GM20000 (cell line): ENCODE results near the gene ZNF423.
"Not testable (repeated sequence)": the region's sequence is repeated elsewhere in the genome, so short reads cannot be mapped to it uniquely, and the experiment has no call there.

ENCODE experiments used
- DNase-seq: peaks from one replicate; pipeline ENCODE4 v3.0.0; 2012; ENCODE audit warnings: low spot score
- TF ChIP-seq, protein P1 (sequence below): IDR thresholded peaks from 2 replicates; pipeline ENCODE4 v1.5.1; 2012; ENCODE audit warnings: mild to moderate bottlenecking, control low read depth; ENCODE audit errors: extremely low read depth, missing control alignments

ZNF423 gene

DNA sequence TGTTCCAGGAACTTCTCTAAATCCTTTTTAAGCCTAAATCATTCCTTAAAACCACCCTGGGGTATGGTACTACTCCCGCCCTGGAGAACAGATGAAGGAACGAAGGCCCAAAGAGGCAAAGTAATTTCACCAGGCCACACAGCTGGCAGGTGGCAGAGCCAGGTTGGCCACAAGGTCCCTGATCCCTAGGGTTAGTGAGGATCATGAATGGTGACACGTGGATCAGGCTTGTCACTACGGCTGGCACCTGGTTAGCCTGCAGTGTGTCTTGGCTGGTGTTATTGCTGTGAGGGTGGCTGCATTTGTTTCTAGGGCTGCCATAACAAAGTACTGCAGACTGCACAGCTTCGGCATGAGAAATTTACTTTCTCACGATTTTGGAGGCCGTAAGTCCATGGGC is 26.0 kb upstream of the ZNF423 start:
- DNase-seq, result no peak
- TF ChIP-seq, protein P1, sequence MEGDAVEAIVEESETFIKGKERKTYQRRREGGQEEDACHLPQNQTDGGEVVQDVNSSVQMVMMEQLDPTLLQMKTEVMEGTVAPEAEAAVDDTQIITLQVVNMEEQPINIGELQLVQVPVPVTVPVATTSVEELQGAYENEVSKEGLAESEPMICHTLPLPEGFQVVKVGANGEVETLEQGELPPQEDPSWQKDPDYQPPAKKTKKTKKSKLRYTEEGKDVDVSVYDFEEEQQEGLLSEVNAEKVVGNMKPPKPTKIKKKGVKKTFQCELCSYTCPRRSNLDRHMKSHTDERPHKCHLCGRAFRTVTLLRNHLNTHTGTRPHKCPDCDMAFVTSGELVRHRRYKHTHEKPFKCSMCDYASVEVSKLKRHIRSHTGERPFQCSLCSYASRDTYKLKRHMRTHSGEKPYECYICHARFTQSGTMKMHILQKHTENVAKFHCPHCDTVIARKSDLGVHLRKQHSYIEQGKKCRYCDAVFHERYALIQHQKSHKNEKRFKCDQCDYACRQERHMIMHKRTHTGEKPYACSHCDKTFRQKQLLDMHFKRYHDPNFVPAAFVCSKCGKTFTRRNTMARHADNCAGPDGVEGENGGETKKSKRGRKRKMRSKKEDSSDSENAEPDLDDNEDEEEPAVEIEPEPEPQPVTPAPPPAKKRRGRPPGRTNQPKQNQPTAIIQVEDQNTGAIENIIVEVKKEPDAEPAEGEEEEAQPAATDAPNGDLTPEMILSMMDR, result no peak

DNA sequence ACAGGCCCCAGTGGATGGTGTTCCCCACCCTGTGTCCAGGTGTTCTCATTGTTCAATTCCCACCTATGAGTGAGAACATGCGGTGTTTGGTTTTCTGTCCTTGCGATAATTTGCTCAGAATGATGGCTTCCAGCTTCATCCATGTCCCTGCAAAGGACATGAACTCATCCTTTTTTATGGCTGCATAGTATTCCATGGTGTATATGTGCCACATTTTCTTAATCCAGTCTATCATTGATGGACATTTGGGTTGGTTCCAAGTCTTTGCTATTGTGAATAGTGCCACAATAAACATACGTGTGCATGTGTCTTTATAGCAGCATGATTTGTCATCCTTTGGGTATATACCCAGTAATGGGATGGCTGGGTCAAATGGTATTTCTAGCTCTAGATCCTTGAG is 22.6 kb upstream of the ZNF423 start:
- DNase-seq, result not testable (repeated sequence)

GRCh38 chr16:49876716-49877129 is 20.8 kb upstream of the ZNF423 start:
- TF ChIP-seq, protein P1, result peak; percentile 63
- peak; percentile 85 for DNase-seq

GRCh38 chr16:49875806-49876715 is 20.1 kb upstream of the ZNF423 start:
- DNase-seq, result no peak
- TF ChIP-seq, protein P1, result no peak

GRCh38 chr16:49874613-49875237 is 18.8 kb upstream of the ZNF423 start:
- TF ChIP-seq, protein P1, result no peak
- DNase-seq, result no peak

GRCh38 chr16:49871824-49872223 is 15.9 kb upstream of the ZNF423 start:
- DNase-seq, result not testable (repeated sequence)

DNA sequence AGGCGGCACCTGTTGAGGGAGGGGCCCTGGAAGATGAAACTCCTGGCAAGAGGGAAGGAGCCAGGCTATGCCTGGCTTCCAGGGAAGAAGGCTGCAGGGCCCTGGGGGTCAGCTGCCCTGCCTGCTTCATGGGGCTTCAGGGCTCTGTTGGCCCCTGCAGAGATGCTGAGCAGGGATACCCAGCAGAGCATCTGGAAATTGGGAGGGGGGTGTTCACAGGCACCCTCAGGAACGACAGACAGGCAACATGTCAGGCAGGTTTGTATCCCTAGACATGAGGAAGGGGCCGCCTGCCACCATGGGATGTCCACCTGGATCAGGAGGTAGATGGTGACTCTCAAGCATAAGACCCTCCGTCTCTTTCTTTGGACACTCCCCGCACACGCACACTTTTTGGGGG is 13.8 kb upstream of the ZNF423 start:
- DNase-seq, result no peak
- TF ChIP-seq, protein P1, result no peak

DNA sequence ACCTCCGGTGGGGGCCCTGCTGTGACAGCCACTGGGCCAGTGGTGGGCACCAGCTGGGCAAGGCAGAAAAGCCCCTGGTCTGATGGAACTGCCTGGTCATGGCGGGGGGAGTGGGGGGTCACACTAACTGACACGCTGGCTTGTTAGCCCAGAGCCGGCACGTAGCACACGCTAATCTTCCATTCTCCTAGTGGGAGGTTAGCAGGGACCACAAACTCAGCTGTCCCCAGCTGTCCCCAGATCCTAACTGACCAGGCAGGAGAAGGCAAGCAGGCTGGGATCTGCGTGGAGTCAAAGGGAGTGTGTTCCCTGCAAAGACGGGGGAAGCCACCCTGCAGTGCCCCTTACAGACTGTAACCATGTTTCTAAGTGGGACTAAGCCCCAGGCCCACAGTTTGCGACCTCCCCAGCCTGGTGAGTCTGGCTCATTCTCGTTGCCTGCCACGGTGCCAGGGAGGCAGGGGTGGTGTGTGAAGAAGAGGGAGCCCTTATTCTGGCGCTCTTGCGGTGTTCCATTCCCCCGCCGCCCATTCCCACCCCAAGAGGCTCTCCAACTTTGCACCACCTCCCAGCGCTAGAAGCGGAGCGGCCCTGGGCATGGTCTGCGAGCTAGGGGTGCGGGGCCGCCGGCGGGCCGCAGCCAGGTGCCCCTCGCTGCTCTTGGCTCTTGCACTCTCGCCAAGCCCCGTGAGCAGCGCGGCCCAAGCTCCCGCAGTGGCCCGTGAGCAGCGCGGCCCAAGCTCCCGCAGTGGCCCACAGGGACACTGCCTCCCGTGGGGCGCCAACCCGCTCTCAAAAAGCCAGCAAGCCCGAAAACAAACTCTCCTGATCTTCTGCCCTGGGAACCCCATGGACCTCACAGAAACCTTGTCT is 12.1 kb upstream of the ZNF423 start:
- DNase-seq, result no peak
- TF ChIP-seq, protein P1, result no peak
